Measurements from ENCODE around the gene DNAJC3.

- no peak for TF ChIP-seq CTCF (IDR thresholded peaks at IDR 0.05)
- TF ChIP-seq ZFX (IDR thresholded peaks at IDR 0.05; ENCODE audit: borderline replicate concordance), result no peak
Observed at GRCh38 chr13:95771905-95772304, 95.0 kb downstream of the DNAJC3 start.
